ENCODE results near the gene SCGB3A2.

The SCGB3A2 gene
- total RNA-seq: 0 to 0.26 reads per million in 2 donors

- no peak for DNase-seq
Observed at GRCh38 chr5:147878066-147878759, at the start of gene SCGB3A2. Gene SCGB3A2, plus strand, starts transcription at chr5:147878711. Its CDS starts 93 bp downstream, at chr5:147878804.

DNA sequence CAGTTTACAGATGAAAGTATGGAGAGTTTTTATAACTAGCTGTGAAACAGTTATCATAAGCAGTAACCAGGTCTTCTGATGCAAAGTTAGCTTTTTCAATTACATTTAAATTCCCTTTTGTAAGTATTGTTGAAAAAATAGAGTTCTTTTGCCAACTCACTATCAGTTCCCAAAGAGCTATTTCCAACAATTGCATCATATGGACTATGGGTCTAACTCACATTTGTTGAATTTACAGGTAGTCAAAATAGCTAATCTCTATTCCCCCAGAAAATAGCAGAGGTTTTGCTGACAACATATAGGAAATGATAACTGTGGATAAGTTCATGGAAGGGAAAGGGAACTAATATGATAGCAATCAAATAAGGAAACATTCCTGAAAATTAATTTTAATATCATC, 48.5 kb upstream of the SCGB3A2 start:
- DNase-seq: no peak

DNA sequence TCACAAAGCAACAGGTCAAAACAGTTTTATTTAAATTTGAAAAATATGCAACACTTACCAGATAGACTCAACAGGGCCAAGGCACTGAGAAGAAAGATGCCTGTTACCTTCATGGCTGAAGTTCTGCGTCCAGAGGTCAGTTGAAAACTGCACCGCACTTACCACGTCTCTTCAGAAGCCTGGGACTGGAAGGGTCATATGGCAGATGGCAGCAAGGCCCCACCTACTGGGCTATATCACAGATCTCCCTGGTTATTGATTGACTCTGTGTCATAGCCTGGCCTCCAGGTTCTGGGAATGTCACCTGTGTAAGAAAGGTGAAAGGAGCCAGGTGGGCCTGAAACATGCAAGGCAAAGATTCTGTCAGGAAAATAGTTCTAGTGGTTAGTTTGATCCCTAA, 47.0 kb upstream of the SCGB3A2 start, which contains the start of gene SPINK1:
Gene SPINK1, minus strand, starts transcription at position 207 of the 400 bp plus-strand sequence. Its CDS starts 94 bp downstream, at position 113.
- no peak for DNase-seq

- no peak for DNase-seq
Observed at GRCh38 chr5:147832541-147832940, 46.0 kb upstream of the SCGB3A2 start.

GRCh38 chr5:147835386-147835798, 43.1 kb upstream of the SCGB3A2 start:
- DNase-seq: no peak

- DNase-seq: no peak
Observed at GRCh38 chr5:147836439-147836838, 42.1 kb upstream of the SCGB3A2 start.

DNA sequence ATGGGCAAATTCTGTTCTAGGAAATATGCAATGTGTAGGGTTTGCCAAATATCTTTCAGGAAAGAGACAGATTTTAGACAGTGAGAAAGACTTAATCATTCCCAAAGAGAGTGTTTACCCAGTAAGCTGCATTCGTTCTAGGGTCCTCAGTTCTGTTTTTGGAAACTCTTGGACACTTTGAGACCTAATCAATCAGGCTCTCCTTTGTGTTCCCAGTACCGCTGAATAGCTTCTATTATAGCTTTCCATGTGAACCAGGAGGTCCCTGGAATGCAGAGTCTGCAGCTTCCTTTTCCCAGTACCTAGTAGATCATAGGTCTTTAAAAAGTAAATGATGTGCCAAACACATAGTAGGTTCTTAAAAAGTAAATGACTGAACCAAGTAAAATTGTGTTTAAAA, 35.6 kb upstream of the SCGB3A2 start:
- no peak for DNase-seq

DNA sequence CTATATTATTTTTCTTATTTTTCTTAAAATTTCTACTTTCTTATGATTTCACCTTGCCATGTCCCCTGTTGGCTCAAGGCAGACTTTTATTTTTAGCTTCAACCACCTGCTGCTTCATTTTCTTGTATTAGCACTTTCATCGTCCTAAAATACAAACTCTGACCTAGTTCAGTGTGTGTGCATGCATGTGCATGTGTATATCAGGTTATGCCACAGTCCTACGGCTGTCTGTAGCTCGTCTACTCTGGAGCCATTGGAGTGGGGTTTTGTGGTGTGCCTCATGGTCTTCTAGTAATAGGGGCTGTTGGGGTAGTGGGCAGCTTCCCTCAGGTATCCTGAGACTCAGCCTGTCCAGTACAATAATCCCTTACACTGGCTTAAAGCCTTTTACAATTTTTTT, 33.7 kb upstream of the SCGB3A2 start:
- DNase-seq: no peak

- no peak for DNase-seq
Observed at GRCh38 chr5:147845618-147846017, 32.9 kb upstream of the SCGB3A2 start.

DNA sequence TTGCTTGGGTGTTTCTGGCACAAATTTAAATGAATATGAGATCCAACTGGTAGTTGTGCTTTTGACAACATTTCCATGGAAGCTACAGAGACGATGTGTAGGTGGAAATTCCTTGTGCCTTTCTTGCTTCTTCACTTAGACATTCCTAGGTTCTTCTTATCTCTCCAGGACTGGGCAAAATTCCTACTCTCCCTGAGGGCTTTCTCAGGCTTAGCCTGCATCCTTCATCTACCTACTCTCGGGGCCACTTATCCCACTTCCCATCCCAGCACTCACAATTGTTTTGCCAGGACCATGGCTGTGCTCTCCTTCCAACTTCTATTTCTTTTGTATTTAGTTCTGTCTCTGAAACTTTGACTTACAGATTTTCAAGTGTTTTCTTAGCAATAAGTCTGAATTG, 29.3 kb upstream of the SCGB3A2 start:
- no peak for DNase-seq

DNA sequence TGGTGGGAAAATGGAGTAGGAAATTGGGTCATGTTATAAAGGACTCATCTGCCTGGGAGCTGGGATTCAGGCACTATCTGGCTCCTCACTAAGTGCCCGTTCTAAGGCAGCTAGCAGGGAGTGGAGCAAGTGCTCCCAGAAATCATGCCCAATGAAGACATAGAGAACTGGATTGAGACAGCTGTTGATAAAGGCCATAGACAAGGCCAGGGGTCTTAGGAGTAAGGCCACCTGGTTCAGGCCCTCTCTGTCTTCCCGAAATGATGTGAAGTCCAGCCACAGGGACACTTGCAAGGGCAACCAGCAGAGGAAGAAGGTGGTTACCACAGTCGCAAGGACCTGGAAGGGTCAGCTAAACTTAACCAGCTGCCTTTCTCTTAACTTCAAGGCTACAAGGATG, 26.9 kb upstream of the SCGB3A2 start:
- no peak for DNase-seq

DNA sequence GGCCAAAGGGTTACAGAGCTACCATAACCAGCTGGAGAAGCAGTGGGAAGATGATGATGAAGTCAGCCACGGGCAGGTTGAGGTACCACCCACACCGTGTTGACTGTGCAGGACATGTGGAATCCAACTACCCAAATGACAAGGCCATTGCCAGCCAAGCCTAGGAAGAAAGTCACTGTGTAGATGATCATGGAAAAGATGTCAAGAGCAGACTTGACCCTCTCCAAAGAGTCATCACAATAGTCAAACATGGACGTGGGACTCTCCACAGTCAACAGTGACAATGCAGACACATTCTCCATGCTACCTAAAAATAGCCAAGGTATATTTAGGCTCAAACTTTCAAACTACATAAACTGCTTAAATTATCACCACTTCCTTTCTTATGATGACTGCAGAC, 26.1 kb upstream of the SCGB3A2 start:
- DNase-seq: no peak

- DNase-seq: no peak
Observed at GRCh38 chr5:147853372-147853987, 25.0 kb upstream of the SCGB3A2 start.

DNA sequence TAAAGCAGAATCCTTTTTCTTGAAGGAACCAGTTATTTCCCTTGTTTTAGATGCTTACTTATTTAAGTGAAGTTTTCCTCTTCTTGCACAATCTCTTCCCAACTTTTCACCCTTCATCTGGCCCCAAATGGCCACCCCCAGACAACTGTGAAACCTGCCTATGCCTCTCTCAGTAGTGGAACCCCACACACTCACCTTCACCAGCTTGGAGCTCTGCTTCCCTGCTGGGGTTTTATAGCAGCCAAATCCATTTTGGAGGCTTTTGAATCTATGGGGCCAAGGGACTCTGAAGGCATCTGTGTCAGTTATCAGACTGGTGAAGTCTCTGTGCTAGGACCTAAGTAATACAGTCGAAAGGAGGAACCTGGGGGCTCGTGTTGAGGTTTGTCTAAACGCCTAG, 24.2 kb upstream of the SCGB3A2 start:
- no peak for DNase-seq

DNA sequence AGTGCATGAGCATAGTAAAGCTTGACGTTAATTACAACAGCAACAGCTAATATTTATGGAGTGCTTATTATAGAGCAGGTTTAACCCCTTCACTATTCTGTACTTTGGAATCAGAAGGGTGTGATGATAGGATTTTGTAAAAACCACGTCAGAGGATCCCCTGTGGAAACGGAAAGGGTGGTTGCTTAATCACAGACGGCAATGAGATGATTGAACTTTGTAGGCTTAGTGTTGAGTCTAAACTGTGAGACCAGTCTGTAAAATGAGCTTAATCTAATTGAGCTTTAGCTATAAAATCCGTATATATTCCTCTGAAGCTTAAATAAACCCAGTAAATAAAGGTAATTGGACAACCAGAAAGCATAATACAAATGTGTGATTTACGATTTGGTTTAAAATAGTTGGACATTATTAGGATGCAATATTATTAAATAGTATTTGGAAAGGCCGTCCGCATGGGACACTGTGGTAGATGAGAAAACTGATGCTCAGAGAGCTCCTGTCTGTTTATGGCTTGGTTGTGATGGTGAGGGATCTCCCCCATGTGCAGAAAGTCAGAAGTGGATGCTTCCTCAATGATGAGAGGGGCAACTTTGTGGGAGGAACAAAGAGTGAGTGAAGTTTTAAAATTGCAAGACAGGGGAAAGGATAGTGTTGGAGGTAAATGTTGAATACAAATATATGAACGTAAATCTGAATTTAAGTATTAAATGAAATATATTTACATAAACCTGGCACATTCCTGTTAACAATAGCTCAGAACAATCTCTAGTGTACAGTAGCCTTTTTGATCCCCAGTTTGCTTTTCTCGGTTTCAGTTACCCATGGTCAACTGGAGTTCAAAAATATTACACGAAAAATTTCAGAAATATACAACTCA, 23.4 kb upstream of the SCGB3A2 start:
- no peak for DNase-seq

- no peak for DNase-seq
Observed at GRCh38 chr5:147855774-147856069, 22.8 kb upstream of the SCGB3A2 start.

DNA sequence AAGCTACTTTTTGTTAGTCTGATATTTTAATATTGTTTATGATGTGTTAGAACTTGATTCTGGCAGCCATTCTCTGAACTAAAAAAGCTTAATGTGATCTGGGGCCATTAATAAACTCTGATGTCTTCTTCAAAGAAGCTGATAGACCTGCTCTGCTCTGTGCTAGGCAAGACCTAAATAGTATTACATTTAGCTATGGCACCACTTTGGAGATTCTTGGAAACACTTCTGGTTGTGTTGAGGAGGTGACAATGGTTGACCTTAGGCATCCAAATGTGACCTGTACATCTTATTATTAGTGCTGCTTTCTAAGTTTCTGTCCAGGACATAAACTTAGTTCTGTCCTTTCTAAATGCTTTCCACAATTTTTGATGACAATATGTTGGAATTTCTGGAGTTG, 21.7 kb upstream of the SCGB3A2 start:
- no peak for DNase-seq

DNA sequence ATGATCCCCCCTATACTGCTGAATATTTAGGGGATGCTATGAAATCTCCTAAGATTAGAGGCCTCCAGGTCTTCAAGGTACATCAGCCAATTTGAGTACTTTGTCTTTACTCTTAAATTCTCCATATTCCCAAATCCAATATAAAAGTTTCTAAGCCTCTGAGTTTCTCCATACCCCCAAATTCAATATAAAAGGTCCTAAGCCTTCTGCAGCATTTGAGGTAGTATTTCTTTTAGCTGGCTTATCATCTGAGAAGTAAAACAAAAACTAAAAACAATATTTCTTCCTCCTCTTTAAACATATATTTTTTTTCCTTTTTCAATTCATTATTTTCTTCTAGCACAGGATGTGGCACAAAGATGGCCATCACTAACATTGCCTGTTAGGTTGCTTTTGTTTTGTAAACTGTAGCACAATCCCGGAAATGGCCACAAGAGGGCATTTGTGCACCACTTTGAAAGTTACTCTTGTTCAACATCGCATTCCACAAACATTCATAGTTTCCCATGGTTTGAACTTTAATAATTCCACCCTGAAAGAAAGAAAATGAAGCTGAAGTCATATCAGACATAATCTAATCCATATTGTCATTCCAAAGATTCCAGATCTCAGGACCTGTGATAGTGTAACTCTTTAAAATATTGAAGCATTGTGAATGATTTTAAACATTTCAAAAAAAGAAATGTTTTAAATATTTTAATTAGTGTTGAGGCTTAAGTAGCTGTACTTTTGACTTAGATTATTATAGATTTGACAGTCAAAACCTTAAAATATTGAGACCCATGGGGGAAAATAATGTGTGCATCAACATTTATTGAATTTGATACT, 21.0 kb upstream of the SCGB3A2 start:
- DNase-seq: no peak

- no peak for DNase-seq
Observed at GRCh38 chr5:147858565-147858964, 19.9 kb upstream of the SCGB3A2 start.

DNA sequence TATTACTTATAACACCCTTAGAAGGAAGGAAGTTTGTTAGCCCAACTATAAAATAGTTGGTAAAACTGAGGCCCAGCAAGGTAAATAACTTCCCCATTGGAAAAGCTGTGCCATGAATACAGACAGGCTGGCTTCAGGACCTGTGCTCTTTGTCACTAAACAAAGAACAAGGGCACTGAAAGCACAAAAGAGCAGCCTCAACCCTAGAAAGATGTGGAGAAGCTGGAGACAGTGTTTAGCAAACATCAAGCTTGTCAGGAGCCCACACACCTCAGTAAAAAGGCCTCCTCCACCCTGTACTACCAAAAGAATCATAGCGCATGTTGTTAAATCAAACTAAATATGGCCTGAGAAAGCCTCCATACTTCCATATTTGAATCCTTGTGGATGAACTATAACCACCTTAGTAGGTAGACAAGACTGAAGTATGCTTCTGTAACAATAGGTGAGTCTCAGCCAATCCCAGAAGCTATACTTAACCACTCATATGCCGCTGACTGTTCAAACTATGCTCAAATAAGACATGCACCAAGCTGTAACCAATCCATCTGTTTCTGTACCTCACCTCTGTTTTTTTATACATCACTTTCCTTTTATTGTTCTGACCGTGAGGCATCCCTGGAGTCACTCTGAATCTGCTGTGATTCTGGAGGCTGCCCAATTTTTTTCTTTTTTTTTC, 18.4 kb upstream of the SCGB3A2 start:
- DNase-seq: no peak

DNA sequence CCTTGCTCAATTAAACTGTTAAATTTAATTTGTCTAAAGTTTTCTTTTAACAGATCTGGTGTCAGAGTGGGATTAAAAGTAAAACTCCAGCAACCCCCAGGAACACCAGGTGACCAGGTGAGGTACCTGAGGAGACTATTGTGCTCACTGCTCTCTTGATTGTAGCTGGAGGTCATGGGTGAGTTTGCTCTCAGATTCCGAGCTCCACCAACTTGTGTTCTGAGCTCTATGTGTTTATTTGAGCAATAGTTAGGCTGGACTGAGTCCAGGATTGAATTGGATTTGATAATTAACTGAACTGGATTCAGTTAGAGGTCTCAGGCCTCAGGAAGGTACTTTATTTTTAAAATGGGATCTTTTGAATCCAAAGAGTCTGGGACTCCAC, 17.9 kb upstream of the SCGB3A2 start:
- no peak for DNase-seq

- DNase-seq: no peak
Observed at GRCh38 chr5:147863454-147864158, 14.9 kb upstream of the SCGB3A2 start.
